ENCODE data around the gene PDIA6.
A peak's percentile ranks its signal among the peaks of the same experiment; 100 is the strongest.
"Not testable (repeated sequence)": the region's sequence is repeated elsewhere in the genome, so short reads cannot be mapped to it uniquely, and the experiment has no call there.

PDIA6 gene

GRCh38 chr2:10785260-10785659, 27.3 kb downstream of the PDIA6 start:
- DNase-seq: no peak

- DNase-seq: no peak
Observed at GRCh38 chr2:10784719-10785118, 27.9 kb downstream of the PDIA6 start.

GRCh38 chr2:10783421-10783820, 29.2 kb downstream of the PDIA6 start:
- no peak for DNase-seq

GRCh38 chr2:10781746-10782145, 30.8 kb downstream of the PDIA6 start:
- no peak for DNase-seq

- not testable (repeated sequence) for DNase-seq
Observed at GRCh38 chr2:10780821-10781220, 31.8 kb downstream of the PDIA6 start.

- DNase-seq: no peak
Observed at GRCh38 chr2:10780491-10780820, 32.1 kb downstream of the PDIA6 start.

- no peak for DNase-seq
Observed at GRCh38 chr2:10779776-10780490, 32.7 kb downstream of the PDIA6 start.

- DNase-seq: no peak
Observed at GRCh38 chr2:10778724-10779115, 33.9 kb downstream of the PDIA6 start.

GRCh38 chr2:10777842-10778723, 34.5 kb downstream of the PDIA6 start:
- no peak for DNase-seq

GRCh38 chr2:10777111-10777841, 35.3 kb downstream of the PDIA6 start:
- DNase-seq: no peak

GRCh38 chr2:10776231-10776977, 36.2 kb downstream of the PDIA6 start:
- DNase-seq: no peak

GRCh38 chr2:10775831-10776230, 36.8 kb downstream of the PDIA6 start:
- DNase-seq: no peak

GRCh38 chr2:10775021-10775780, 37.4 kb downstream of the PDIA6 start:
- DNase-seq: no peak

- DNase-seq: no peak
Observed at GRCh38 chr2:10774394-10774793, 38.2 kb downstream of the PDIA6 start.

GRCh38 chr2:10773821-10774341, 38.7 kb downstream of the PDIA6 start:
- no peak for DNase-seq

- peak in 2 of 56 donors; percentile 9 to 17 for DNase-seq
Observed at GRCh38 chr2:10772868-10773215, 39.7 kb downstream of the PDIA6 start.

- no peak for DNase-seq
Observed at GRCh38 chr2:10772201-10772867, 40.3 kb downstream of the PDIA6 start.

- DNase-seq: no peak
Observed at GRCh38 chr2:10771786-10772185, 40.8 kb downstream of the PDIA6 start.

GRCh38 chr2:10770956-10771750, 41.4 kb downstream of the PDIA6 start:
- DNase-seq: no peak
